Mesothelial cell of epicardium (in vitro differentiated cells): ENCODE results near the gene RASA4. TPM values are rescaled to one million over a fixed set of nuclear protein-coding genes. Genes with fewer than 3 reads are reported as not detected.
"Not testable (repeated sequence)": the region's sequence is repeated elsewhere in the genome, so short reads cannot be mapped to it uniquely, and the experiment has no call there.

Source experiments
- DNase-seq, 2 experiments: peaks; one replicate each; pipeline ENCODE4 v3.0.0; 2021; ENCODE audit warnings: low spot score in 2 of 2; ENCODE audit not compliant: unreplicated experiment in 2 of 2
- H3K27ac Mint-ChIP-seq: 2 replicates; pipeline ENCODE4 v1.8.0; 2021; ENCODE audit warnings: mixed read lengths
- H3K27me3 Mint-ChIP-seq: 2 replicates; pipeline ENCODE4 v1.8.0; 2021; ENCODE audit warnings: low read depth, mixed read lengths
- H3K36me3 Mint-ChIP-seq: 2 replicates; pipeline ENCODE4 v1.8.0; 2021; ENCODE audit warnings: mixed read lengths
- H3K4me1 Mint-ChIP-seq: 2 replicates; pipeline ENCODE4 v1.8.0; 2021; ENCODE audit warnings: mixed read lengths
- H3K4me3 Mint-ChIP-seq: 2 replicates; pipeline ENCODE4 v1.8.0; 2021; ENCODE audit warnings: mild to moderate bottlenecking, moderate library complexity, mixed read lengths
- H3K9me3 Mint-ChIP-seq: 2 replicates; pipeline ENCODE4 v1.8.0; 2021; ENCODE audit warnings: mixed read lengths
- total RNA-seq: library from RNA; stranded (reverse); gene quantifications from 3 replicates; pipeline ENCODE4 v1.2.1, GENCODE V29; 2021

Gene RASA4
- total RNA-seq: 26.7 to 32.6 TPM (median 32.1 TPM) in 3 replicates

DNA sequence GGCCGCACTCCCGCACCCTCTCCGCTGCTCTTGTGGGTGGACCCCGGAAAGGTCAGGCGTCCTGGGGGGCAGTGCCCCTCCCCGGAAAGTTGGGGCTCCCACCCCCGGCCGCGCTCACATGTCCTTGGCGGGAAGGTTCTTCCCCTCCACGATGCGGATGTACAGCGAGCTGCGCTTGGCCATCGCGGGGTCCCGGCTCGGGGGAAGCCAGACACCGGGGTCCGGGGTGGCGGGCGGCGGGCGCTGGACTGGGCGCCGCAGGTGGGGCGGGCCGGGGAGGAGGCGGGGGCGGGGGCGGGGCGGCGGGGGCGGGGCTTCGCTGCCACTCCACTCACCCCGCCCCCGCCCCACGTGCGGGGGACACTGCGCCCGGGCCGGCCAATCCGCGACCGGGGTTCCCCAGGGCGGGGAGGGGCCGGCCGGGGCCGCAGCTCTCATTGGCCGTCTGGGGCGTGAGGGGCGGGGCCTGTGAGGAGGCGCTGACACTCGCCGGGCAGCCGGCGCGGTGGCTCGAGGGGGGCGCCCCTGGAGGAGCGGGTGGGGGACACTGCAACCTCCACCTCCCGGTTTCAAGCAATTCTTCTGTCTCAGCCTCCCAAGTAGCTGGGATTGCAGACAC lies at the start of gene RASA4:
TSS of gene RASA4 (minus strand) at position 250 of the 619 bp plus-strand sequence. CDS start at position 183, 67 bp downstream.
- not testable (repeated sequence) for H3K27ac Mint-ChIP-seq, H3K4me3 Mint-ChIP-seq, H3K4me1 Mint-ChIP-seq, H3K27me3 Mint-ChIP-seq, H3K36me3 Mint-ChIP-seq, H3K9me3 Mint-ChIP-seq
- peak in 1 of 2 experiments; percentile 22 for DNase-seq

DNA sequence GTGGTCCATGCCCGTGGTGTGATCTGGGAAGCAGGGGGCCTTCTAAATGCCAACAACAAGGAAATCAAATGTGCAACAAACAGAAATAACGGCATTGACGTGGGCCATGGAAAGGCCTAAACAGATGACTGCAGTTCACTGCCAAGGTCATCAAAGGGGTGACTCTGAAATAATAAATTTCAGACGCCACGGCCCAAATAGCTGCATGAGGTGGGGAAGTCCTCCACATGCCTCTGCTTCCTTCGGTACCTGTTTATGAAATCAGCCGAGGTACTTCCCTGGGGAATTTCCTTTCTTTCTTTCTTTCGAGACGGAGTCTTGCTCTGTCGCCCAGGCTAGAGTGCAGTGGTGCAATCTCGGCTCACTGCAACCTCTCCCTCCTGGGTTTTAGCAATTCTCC lies 48.2 kb upstream of the RASA4 start:
- not testable (repeated sequence) for H3K4me3 Mint-ChIP-seq, H3K4me1 Mint-ChIP-seq, H3K27ac Mint-ChIP-seq

DNA sequence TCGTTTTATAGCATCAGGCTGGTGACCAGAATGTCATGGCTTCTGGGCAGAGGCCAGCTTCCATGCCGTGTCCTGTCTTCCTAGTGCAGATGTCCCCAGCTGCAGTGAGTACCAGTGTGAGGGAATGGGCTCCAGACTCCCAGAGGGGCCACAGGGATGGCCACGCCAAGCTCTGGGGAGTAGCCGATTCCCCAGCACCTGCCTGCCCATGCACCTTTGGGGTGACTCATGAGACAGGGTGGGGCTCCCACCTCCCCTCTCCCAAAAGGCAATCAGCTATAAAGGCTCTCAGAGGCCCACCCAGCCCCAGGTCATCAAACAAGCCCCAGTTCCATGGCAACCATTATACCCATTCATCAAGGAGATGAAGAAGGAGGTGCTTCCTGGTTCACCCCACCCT lies 33.4 kb upstream of the RASA4 start, which contains the start of gene SPDYE2B:
TSS of gene SPDYE2B (plus strand) at position 396 of the 400 bp plus-strand sequence. CDS start 2,030 bp downstream, outside the sequence.
- H3K9me3 Mint-ChIP-seq, H3K36me3 Mint-ChIP-seq, H3K4me1 Mint-ChIP-seq, DNase-seq, H3K27ac Mint-ChIP-seq, H3K27me3 Mint-ChIP-seq, H3K4me3 Mint-ChIP-seq: not testable (repeated sequence)

More for the DNA sequence above, 48.2 kb upstream of the RASA4 start:
- not testable (repeated sequence) for DNase-seq, H3K9me3 Mint-ChIP-seq, H3K36me3 Mint-ChIP-seq, H3K27me3 Mint-ChIP-seq

DNA sequence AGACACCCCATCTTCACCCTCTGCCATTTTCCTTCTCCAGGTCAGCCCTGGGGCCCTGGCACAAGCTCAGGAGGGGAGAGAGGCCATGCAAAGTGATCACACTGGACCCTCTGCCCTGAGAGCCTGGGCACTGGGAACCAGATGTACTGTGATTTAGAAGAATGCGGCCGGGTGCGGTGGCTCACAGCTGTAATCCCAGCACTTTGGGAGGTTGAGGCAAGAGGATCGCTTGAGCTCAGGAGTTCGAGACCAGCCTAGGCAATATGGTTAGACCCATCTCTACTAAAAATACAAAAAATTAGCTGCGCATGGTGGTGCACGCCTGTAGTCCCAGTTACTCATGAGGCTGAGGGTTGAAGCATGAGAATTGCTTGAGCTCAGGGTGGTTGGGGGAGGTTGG lies 31.3 kb upstream of the RASA4 start:
- not testable (repeated sequence) for H3K36me3 Mint-ChIP-seq, H3K27ac Mint-ChIP-seq, DNase-seq, H3K9me3 Mint-ChIP-seq, H3K4me1 Mint-ChIP-seq, H3K4me3 Mint-ChIP-seq, H3K27me3 Mint-ChIP-seq

GRCh38 chr7:102643404-102643803 lies 26.8 kb upstream of the RASA4 start:
- not testable (repeated sequence) for H3K27ac Mint-ChIP-seq, DNase-seq, H3K36me3 Mint-ChIP-seq, H3K9me3 Mint-ChIP-seq, H3K27me3 Mint-ChIP-seq, H3K4me3 Mint-ChIP-seq, H3K4me1 Mint-ChIP-seq

GRCh38 chr7:102642691-102643090 lies 26.1 kb upstream of the RASA4 start, which contains the start of gene UPK3BL1:
UPK3BL1 (minus strand) TSS chr7:102642791; CDS start chr7:102642741, 50 bp downstream.
- H3K36me3 Mint-ChIP-seq, H3K9me3 Mint-ChIP-seq, DNase-seq, H3K4me1 Mint-ChIP-seq, H3K4me3 Mint-ChIP-seq, H3K27ac Mint-ChIP-seq, H3K27me3 Mint-ChIP-seq: not testable (repeated sequence)

GRCh38 chr7:102638848-102639247 lies 22.3 kb upstream of the RASA4 start:
- not testable (repeated sequence) for H3K36me3 Mint-ChIP-seq, H3K9me3 Mint-ChIP-seq, H3K4me1 Mint-ChIP-seq, H3K27me3 Mint-ChIP-seq, H3K4me3 Mint-ChIP-seq, DNase-seq, H3K27ac Mint-ChIP-seq

- H3K27me3 Mint-ChIP-seq, H3K36me3 Mint-ChIP-seq, DNase-seq, H3K4me1 Mint-ChIP-seq, H3K4me3 Mint-ChIP-seq, H3K27ac Mint-ChIP-seq, H3K9me3 Mint-ChIP-seq: not testable (repeated sequence)
Measured at GRCh38 chr7:102636956-102637355, 20.4 kb upstream of the RASA4 start.

DNA sequence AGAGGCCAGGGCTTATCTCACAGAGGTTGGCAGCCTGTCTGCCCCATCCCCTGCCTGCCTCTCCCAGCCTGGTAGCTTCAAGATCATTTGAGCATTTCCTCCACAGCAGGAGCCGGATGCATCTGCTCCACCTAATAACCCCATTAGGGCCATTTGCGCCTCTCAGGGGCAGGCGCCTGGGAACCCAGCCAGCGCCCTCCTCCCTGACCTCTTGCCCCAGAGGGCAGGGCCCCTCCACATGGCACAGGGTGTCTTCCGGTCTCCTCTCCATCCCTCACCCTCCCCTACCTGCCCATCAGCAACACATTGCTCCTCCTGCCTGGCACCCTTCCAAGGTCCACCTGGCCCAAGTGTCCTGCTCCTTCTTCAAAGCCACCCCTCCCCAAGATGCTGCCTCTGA lies 18.8 kb upstream of the RASA4 start:
- H3K9me3 Mint-ChIP-seq, H3K27ac Mint-ChIP-seq, H3K4me3 Mint-ChIP-seq: not testable (repeated sequence)

DNA sequence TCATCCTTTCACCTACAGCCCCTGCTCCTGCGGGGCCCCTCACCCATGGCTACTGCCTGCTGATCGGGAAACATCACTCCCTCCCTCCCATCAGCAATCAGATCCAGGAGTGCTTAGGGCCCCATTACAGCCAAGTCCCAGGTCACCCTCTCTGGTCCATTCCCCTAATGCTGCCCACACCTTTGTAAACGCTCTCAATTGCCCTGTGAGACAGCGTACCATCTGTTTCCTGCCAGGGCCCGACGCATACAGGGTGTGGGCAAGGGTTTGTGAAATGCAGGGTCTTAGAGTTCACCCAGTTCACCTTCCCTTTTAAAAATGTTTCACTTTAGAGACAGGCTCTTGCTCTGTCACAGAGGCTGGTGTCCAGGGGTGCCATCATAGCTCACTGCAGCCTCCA lies 17.7 kb upstream of the RASA4 start:
- not testable (repeated sequence) for DNase-seq, H3K4me3 Mint-ChIP-seq, H3K9me3 Mint-ChIP-seq, H3K4me1 Mint-ChIP-seq, H3K36me3 Mint-ChIP-seq, H3K27me3 Mint-ChIP-seq, H3K27ac Mint-ChIP-seq

More for the DNA sequence above, 18.8 kb upstream of the RASA4 start:
- H3K4me1 Mint-ChIP-seq, DNase-seq, H3K27me3 Mint-ChIP-seq, H3K36me3 Mint-ChIP-seq: not testable (repeated sequence)

DNA sequence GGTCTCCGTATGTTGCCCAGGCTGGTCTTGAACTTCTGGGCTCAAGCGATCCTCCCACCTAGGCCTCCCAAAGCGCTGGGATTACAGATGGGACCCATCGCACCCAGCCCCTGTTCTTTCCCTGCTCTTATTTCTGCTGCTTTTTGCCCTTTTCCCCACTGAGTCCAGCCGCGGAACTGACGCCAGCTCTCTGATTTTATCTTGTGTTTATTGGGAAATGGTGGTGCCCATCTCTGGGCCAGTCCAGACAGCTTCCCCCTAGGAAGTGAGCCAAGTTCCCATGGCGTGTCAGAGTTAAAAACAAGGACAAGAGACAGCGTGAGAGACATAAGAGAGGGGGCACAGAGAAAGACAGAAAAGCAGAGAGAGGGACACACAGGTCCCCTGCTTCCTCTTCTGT lies 14.1 kb upstream of the RASA4 start:
- H3K4me1 Mint-ChIP-seq, H3K9me3 Mint-ChIP-seq, H3K27me3 Mint-ChIP-seq, H3K4me3 Mint-ChIP-seq, DNase-seq, H3K36me3 Mint-ChIP-seq, H3K27ac Mint-ChIP-seq: not testable (repeated sequence)

DNA sequence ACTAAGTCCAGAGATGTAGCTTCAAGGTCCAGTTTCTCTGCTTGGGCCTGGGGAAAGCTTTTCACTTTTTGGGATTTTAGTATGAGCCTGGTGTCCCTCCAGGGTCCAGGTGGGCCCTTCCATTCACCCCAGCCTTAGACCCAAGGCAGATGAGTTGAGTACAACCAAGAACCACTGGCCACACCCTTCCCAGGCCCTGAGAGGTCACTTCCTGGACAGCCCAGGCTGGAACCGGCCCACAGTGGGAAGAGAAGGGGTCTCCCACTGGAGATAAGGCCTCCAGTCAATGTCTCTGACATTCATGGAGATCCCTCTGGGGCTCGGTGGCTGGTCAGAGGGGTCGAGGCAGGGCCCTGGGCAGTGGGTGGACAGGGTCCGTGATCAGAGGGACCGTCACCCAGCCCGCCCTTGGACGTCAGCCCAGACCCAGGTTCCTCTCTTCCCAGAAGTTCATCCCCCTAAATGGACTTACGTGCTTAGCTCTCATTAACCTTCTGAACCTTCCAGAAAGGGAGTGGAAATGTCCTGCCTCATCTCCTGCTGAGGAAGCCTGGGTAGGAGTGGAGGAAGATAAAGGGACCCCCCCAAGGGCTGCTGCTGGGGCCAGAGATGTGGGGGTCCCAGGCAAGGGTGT lies 10.8 kb upstream of the RASA4 start:
- not testable (repeated sequence) for H3K9me3 Mint-ChIP-seq, H3K36me3 Mint-ChIP-seq, DNase-seq, H3K27ac Mint-ChIP-seq, H3K4me1 Mint-ChIP-seq, H3K27me3 Mint-ChIP-seq, H3K4me3 Mint-ChIP-seq

DNA sequence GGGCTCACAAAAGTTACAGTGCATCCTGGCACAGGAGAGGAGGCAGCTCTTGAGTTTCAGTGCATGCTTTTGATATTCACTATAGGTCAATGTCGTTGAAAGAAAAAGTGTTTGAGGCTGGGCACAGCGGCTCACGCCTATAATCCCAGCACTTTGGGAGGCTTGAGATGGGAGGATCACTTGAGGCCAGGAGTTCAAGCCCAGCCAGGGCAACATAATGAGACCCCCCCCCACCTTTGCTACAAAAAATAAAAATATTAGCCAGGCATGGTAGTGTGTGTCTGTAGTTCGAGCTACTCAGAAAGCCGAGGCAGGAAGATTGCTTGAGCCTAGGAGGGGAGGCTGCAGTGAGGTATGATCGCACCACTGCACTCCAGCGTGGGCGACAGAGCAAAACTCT lies 1.6 kb upstream of the RASA4 start:
- not testable (repeated sequence) for H3K9me3 Mint-ChIP-seq, H3K4me1 Mint-ChIP-seq, DNase-seq, H3K4me3 Mint-ChIP-seq, H3K27me3 Mint-ChIP-seq, H3K36me3 Mint-ChIP-seq, H3K27ac Mint-ChIP-seq

- not testable (repeated sequence) for DNase-seq, H3K36me3 Mint-ChIP-seq, H3K27me3 Mint-ChIP-seq, H3K4me1 Mint-ChIP-seq, H3K4me3 Mint-ChIP-seq, H3K27ac Mint-ChIP-seq, H3K9me3 Mint-ChIP-seq
Measured at GRCh38 chr7:102615930-102616329, 626 bp downstream of the RASA4 start.
